Activated CD8-positive, alpha-beta memory T cell treated with anti-CD3 and anti-CD28 coated beads, Interleukin-2, amount 50 U/mL, for 1 hour (primary cell): ENCODE measurements around the gene MYBPH.

Experiments
- DNase-seq: peaks from one replicate; pipeline ENCODE4 v3.0.0-alpha.2; 2020; ENCODE audit errors: extremely low read depth

The MYBPH gene

DNA sequence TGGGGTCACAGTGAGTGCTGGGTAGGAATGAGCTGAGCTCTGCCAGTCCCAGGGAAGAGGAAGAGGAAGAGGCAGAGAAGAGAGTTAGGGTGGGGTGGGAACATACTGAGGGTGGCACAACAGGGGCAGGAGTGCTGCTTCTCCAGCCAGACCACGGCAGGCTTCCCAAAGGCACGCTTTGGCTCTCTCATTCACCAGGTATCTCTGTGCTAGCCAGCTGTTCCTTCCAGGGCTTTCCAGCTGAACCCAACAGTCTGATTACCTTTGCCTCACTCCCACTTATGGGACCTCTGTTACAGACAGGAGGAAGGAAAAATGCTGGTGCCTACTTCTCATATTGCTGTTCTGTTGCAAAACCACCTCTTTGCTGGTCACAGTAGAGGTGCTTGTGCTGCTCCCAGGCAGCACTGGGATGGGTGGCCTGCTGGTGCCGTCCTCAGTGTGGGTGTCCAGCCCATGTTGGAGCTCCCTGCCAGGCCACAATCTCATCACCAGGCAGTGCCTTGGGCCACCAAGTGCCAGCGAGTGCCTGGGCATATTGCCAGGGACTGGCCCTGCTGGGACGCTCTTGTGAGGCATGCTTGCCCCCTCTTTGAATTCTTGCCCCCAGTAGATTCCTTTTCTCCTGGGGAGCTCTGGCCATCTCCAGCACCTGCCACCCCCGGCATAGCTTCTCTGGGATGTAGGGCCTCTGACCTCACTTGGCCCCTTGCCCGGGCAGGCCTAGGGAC, 46.0 kb downstream of the MYBPH start:
- no peak for DNase-seq

DNA sequence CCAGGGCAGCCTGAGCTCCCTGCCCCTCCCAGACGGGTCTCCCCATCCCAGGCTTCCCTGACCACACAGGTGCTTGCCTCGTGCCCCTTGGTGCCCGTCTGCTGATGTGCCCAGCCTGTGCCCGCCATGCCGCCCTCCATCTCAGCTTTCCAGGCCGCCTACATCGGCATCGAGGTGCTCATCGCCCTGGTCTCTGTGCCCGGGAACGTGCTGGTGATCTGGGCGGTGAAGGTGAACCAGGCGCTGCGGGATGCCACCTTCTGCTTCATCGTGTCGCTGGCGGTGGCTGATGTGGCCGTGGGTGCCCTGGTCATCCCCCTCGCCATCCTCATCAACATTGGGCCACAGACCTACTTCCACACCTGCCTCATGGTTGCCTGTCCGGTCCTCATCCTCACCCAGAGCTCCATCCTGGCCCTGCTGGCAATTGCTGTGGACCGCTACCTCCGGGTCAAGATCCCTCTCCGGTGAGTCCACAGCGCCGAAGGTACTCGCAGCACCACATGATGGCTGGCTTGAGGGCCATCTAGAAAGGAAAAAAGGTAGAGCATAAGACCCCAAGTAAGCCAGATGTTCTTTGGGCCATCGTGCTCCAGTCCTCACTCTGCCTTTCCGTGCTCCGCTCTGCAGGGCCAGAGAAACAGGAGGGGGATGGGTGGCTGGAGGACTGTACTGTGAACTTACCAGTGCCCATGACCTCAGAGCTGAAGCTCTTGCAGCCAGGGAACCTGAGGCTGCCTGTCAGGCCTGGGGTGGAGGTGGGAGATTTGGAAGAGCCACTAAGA, 46.7 kb downstream of the MYBPH start:
- no peak for DNase-seq

DNA sequence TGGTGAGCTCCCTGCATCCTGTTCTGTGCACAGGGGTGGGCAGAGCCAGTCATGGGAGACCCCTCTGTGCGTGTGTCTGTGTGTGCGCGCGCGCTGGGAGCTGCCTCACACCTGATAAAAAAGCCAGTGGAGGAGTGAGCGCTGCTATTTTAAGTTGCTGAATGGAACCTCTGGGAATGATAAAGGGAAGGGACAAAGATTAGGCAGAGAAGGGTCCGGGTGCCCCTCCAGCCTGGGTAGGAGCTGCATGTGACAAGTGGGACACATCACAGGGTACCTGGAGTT, 47.3 kb downstream of the MYBPH start:
- no peak for DNase-seq

DNA sequence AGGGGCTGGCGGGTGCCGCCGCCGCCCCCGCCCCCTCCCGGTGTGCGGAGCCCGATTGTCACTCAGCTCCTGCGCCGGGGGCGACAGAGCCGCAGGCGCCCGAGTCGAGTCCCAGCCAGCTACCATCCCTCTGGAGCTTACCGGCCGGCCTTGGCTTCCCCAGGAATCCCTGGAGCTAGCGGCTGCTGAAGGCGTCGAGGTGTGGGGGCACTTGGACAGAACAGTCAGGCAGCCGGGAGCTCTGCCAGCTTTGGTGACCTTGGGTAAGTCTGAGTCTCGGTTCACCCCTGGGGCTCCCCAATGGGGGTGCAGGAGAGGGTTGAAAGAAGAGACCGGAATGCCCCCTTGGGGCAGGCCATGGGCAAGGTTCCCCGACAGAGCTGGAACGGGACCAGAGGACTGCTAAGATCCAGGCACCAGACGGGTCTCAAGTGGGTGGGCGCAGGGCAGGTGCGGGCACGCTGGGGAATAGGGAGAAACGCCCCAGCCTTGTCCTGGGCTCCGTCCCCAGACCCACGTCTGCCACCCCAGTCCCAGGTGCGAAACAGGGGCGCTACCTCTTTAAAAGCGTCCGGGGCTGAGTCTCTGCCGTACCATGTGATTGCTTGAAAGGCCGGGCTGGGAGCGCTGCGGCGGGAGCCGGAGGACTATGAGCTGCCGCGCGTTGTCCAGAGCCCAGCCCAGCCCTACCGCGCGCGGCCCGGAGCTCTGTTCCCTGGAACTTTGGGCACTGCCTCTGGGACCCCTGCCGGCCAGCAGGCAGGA, 47.8 kb downstream of the MYBPH start, which contains the start of gene ADORA1:
ADORA1 (plus strand) TSS at position 61 of the 765 bp plus-strand sequence. CDS start 1,116 bp downstream, outside the sequence.
- no peak for DNase-seq

DNA sequence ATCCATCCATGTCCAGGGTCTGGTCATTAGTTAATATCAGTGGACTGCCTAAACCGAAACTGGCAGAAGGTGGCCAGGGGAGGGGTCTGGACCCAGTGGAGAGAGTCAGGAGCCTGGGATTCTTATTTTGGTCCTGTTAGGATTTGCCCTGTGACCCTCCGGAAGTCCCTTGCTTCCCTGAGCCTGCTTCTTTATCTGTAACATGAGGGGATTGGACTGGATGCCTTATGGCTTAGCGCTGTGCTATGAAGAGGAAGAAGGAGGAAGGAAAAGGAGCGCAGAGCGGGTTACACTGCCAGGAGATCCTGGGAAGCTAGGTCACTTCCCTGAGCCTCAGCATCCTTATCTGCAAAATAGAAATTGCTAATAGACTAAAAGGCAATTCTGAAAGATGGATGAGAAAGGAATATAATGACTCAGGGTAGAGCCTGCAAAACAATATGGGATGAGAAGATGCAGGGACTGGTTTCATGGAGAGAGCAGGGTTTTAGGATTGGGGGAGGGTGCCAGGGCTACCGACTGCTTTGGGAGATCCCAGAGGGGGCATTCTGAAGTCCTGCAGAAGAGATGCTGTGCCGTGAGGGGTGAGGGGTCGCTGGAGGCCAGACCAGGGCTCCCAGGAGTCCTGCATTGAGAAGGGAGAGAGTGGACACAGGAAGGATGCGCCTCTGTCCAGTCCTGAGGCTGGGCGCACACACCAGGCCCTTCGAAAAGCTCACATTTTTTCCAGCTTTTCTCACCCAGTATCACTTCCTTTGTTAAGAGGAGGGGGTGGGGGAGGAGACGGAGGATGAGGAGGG, 48.6 kb downstream of the MYBPH start:
- DNase-seq = no peak

DNA sequence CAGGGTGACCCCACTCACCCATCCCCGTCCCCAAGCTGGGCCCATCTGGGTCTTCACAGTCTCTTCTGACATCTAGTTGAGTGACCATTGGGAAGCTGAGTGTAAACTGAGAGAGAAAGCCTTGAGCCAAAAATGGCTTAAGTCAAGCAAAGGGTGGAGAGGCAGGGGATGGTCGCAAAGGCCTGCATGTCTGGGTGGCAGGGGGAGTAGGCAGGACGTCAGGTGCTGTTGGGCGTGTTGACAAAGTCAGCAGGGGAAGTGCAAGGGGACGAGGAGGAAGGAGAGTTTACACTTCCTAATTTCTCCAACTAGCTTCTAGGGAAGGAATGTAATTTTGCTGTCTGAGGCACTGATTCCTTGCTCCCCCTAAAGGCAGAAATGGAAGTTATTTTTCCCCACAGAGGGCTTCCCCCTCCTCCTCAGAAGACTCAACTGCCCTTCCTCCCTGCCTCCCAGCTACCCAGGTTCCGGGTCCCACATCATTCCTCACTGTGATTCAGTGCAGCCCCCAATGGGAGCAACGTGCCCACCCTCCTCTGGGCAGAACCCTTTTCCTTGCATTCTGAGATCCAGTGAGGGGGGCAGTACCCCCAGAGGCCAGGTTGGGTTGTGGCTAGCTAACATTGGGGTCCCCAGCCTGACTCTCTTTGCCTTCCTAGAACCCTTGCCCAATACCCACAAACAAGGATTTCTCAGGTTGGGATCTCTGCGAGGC, 49.3 kb downstream of the MYBPH start:
- no peak for DNase-seq

DNA sequence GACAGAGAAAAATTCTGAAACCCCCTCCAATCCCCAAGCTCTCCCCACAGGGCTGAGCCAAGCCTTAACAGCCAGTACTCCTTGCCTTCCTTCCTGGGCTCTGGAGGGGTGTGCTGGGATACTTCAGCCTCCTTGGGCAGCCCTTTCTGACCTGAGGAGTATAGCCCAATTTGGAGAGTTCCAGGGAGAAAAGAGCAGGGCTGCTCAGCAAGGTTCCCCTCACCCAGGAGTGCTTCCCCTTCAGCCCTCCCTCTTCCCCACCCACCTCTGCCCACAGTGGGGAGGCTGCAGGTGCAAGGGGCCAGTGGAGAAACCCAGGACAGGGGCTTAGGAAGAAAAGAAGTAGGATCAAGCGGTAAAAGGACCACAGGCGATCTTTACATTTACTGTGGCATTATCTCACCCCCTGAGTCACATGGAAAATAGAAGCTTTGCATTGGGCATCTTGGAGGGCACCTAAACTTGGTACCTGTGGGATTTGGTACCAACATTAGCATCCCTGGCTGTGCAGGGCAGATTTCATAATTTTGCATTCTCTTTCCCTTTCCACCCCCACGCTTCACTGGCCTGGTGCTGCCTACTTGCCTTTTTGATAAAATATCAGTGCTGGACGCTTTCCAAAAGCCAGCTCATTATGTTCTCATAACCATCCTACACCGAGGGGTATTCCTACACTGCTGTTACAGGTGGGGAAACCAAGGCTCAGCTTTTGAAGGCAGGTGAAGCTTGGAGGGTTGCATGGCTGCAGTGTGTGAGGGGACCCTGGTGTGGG, 50.9 kb downstream of the MYBPH start:
- no peak for DNase-seq

DNA sequence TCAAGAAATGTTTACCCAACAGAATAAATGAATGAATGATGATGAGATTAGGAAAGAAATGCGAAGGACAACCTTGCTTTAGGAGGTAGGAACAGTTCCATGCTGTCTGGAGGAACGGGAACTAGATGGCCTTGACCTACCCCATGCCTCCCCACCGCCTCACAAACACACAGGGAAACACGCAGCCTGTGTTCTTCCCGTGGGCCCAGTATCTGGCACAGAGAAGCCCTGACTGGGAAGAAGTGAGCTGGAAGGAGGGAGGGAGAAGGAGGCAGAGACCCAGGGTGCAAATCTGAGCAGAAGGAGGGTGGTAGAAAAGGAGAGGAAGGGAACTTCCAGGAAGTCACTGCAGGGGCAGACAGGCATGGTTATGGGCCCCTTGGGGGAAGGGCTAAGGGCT, 51.6 kb downstream of the MYBPH start:
- DNase-seq = no peak

DNA sequence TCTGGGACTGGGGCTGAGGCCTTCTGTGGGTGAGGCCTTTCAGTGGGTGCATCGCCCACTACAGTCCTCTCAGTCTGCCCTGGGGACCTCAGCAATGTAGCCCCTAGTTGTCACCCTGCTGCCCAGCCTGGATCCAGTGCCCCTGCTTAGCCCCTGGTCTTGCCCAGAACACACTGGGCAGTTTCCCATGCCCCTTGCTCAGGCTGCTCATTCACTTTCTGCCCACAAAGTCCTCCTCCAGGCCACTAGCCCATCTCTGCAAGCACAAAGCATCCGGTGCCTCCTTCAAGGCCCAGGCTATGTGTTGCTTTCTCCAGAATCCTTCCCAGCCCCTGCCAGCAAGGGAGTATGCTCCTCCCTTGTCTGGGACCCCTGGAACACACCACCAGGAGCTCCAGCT, 53.5 kb downstream of the MYBPH start:
- DNase-seq = no peak

DNA sequence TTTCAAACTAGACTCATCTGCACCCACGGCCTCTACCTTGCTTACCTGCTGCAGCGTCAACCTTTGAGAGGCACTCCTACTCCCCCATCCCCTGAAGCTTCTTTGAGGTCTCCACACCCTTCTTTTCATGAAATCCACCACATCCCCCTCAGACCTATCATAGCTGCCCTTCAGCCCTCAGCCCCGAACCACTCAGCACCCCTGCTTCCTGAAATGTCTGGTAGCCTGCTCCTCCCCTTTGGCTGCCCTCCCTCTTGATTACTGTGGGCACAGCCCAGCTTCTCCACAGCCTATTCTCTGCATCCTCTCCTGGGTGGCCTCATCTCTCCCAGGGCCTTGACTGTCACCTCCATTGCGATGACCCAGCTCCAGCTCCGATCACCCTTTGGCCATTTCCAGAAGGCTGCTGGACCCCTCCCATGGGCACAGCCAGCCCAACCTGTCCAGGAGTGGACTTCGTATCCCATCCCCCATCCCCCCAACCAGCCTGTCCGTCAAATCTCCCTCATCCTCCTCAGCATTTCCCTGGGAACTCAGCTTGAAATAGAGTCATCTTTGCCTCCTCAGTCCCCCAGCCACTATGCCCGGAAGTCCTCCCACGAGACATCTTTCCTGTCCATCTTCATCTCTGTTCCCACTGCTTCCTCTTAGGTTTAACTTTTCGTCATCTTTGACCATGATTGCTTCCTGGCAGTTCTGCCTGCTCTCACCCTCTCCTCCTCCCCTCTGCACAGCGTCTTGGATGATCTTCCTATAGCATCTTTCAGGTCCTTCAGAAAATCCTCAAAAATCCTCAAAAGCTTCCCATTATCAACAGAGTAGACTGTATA, 54.2 kb downstream of the MYBPH start:
- DNase-seq = no peak

DNA sequence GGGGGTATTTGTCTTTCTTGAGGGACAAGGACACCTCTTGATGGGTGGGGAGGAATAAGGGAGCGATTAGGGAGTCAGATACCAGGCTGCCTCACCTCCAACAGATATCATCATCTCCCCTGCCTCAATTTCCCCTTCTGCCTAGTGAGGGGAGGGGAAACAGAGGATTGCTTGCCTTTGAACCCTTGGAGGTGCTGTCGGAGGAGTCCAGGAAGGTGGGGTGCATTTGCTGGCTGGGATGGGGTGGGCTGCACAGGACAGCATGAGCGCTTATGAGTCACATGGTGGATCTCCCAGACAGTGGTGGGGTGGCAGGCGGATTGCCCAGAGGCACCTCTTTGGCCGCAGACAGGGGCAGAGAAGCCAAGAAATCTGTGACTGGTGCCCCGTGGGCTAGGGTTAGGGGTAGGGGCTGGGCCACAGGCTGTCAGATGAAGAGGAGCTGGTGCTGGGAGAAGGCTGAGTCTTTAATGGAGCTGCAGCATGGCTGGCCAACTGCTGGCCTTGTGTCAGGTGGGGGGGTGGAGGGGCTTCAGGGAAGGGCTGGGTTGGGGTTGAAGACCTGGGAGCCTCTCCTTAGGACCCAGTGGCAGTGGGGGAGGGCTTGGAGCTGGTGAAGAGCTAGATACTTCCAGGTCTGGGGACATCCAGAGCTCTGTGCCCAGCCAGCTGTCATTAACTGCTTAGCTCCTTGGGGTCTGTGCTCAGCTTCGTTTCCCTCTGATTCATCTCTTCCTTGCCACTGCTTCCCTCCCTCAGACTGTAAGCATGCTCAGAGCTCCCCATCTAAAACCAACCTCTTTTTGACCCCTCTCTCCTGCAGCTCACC, 55.1 kb downstream of the MYBPH start:
- no peak for DNase-seq
